ENCODE results near the gene CAAP1. TPM values are rescaled to one million over a fixed set of nuclear protein-coding genes. Genes with fewer than 3 reads are reported as not detected.
A peak's percentile ranks its signal among the peaks of the same experiment; 100 is the strongest.

CAAP1 gene, protein sequence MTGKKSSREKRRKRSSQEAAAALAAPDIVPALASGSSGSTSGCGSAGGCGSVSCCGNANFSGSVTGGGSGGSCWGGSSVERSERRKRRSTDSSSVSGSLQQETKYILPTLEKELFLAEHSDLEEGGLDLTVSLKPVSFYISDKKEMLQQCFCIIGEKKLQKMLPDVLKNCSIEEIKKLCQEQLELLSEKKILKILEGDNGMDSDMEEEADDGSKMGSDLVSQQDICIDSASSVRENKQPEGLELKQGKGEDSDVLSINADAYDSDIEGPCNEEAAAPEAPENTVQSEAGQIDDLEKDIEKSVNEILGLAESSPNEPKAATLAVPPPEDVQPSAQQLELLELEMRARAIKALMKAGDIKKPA
- total RNA-seq = 10 to 100 TPM; 10.5 to 21.7 TPM

DNA sequence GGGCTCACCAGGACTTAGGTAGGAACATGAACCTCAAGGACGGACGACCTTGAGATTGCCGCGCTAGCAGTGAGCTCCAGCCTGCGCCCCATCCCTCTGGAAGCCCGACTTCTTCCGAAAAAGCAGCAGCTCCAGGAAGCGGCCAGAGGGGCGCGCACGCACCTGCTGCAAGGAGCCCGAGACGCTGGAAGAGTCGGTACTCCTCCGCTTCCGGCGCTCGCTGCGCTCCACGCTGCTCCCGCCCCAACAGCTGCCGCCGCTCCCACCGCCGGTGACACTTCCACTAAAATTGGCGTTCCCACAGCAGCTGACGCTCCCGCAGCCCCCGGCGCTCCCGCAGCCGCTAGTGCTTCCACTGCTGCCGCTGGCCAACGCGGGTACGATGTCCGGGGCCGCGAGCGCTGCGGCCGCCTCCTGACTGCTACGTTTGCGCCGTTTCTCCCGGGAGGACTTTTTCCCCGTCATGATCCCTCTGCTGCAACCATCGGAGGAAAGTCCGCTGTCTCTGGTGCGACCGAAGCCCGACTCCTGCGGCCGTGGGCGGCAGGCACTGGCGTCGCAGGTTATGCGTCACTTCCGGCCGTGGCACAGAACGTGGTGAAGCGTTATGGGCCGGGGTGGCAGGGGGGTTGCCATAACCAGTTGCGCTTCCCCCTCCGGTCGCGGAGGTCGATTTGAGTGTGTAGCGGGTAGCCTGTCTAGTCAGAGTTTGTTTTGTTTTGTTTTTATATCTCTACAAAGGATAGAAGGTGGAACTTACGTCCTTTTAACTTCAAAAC lies at the start of gene CAAP1:
CAAP1 (minus strand) TSS at position 552 of the 779 bp plus-strand sequence; CDS start at position 465, 87 bp downstream.
- peak within 1 kb of the TSS; percentile 99 for H3K27ac Mint-ChIP-seq
- H3K36me3 Mint-ChIP-seq = peaks cover 30 to 33% of the 10 kb centered on the region in 2 donors
- ATAC-seq (peak; percentile 94 to 95), DNase-seq (ENCODE audit: low spot score in 2 of 2) (peak; percentile 87 to 89)
- H3K9me3 Mint-ChIP-seq = peaks cover 8 to 12% of the 10 kb centered on the region in 2 donors

DNA sequence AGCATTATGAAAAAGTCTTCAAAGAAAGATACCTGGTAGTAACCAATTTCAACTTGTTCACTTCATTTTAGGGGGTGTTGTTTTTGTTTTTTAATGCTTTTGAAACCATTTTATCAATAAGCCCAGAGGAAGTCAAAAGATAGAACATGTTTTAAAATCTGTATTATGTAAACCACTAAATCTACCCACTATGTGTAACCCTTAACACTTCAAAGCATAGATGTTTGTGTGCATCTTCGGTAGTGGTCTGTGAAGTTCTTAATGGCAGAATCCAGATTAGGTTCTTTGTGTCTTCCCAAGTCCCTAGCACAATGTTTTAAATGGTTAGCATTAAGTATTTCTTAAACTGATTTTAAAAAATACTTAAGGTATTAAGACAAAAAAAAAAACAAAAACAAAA lies 48.2 kb upstream of the CAAP1 start:
- ATAC-seq = peak in 1 of 2 donors; percentile 51

DNA sequence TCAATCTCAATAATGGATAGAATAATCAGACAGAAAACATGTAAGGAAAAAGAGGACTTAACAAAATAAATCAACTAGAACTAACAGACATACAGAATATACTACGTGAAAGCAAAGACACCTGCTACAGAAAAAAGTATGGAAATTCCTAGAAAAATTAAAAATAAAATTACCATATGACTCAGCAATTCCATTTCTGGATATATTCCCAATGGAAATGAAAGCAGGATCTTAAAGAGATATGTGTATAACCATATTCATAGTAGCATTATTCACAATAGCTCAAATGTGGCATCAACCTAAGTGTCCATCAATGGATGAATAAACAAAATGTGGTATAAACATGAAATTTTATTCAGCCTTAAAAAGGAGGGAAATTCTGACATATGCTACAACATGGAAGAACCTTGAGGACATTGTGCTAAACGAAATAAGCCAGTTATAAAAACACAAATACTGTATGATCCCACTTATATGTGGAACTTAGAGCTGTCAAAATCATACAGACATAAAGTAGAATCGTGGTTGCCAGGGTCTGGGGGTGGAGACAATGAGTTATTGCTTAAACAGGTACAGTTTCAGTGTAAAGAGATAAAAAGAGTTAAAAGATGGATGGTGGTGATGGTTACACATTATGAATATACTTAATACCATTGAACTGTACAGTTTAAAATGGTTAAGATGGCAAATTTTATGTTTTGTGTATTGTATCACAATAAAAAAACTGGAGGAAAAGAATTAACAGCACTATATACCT lies 47.5 kb upstream of the CAAP1 start:
- ATAC-seq (peak in 1 of 2 donors; percentile 72), DNase-seq (ENCODE audit: low spot score in 2 of 2) (no peak)
- H3K9me3 Mint-ChIP-seq = peaks cover 0 to 11% of the 10 kb centered on the region in 2 donors
- peak overlapping the region; percentile 40 to 69 for H3K27ac Mint-ChIP-seq
- peaks cover 7 to 40% of the 10 kb centered on the region in 2 donors for H3K36me3 Mint-ChIP-seq

More for the DNA sequence above, 48.2 kb upstream of the CAAP1 start:
- no peak for DNase-seq (ENCODE audit: low spot score in 2 of 2)
- Mint-ChIP-seq H3K27ac (peak overlapping the region; percentile 40 to 69), H3K36me3 (peaks cover 12 to 42% of the 10 kb centered on the region in 2 donors), H3K9me3 (peaks cover 0 to 11% of the 10 kb centered on the region in 2 donors)

DNA sequence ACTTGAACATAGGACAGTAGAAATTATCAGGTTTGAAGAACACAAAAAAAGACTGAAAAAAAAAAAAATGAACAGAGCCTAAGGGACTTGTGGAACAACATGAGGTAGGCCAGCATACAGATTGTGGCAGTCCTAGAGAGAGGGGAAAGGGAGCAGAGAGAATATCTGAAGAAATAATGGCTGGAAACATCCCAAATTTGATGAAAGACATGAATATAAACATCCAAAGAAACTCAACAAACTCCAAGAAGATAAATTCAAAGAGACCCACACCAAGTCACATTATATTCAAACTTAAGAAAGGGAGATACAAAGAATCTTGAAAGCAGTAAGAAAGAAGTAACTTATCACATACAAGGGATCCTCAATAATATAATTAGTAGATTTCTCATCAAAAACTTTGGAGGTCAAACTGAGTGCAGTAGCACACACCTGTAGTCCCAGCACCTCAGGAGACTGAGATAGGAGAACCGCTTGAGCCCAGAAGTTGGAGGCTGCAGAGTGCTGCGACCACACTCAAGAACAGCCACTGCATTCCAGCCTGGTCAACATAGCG lies 45.3 kb upstream of the CAAP1 start:
- no peak for DNase-seq (ENCODE audit: low spot score in 2 of 2)
- ATAC-seq = no peak
- Mint-ChIP-seq H3K36me3 (peaks cover 7 to 32% of the 10 kb centered on the region in 2 donors), H3K9me3 (peaks cover 0 to 11% of the 10 kb centered on the region in 2 donors), H3K27ac (no peak overlapping the region)

DNA sequence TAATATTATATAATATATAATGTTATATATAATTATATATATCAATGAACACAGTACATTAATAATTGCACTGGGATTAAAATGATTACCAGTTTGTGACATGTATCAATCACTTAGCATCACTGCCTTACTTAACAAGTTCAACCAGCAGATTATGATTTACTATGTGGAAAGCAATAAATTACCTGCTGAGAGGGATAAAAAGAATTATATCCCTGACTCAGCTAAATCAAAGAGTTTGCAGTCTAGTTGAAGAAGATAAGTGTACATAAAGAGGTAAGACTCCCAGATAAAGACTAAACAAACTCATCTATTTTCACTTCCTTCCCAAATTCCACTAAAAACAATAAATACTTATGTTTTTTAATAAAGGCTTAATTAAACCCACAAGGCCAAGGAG lies 43.2 kb upstream of the CAAP1 start:
- Mint-ChIP-seq H3K36me3 (peaks cover 7 to 25% of the 10 kb centered on the region in 2 donors), H3K27ac (no peak overlapping the region), H3K9me3 (peaks cover 0 to 11% of the 10 kb centered on the region in 2 donors)
- ATAC-seq (no peak), DNase-seq (ENCODE audit: low spot score in 2 of 2) (no peak)

DNA sequence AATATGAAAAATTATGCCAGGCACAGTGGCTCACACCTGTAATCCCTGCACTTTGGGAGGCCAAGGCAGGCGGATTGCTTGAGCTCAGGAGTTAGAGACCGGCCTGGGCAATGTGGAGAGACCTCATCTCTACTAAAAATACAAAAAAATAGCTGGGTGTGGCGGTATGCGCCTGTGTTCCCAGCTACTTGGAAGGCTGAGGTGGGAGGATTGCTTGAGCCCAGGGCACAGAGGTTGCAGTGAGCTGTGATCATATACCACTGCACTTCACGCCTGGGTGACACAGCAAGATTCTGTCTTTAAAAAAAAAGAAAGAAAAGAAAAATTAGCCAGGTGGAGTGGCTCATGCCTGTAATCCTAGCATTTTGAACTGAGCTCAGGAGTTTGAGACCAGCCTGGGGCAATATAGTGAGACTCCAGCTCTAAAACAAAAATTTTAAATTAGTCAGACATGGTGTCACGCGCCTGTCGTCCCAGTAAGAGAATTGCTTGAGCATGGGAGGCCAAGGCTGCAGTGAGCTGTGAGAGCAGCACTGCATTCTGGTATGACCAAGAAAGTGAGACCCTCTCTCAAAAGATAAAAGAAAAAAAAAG lies 36.4 kb upstream of the CAAP1 start:
- DNase-seq (ENCODE audit: low spot score in 2 of 2) (no peak), ATAC-seq (no peak)
- no peaks in the 10 kb centered on the region for H3K9me3 Mint-ChIP-seq
- H3K36me3 Mint-ChIP-seq = peaks cover 8 to 17% of the 10 kb centered on the region in 2 donors
- H3K27ac Mint-ChIP-seq = no peak overlapping the region

DNA sequence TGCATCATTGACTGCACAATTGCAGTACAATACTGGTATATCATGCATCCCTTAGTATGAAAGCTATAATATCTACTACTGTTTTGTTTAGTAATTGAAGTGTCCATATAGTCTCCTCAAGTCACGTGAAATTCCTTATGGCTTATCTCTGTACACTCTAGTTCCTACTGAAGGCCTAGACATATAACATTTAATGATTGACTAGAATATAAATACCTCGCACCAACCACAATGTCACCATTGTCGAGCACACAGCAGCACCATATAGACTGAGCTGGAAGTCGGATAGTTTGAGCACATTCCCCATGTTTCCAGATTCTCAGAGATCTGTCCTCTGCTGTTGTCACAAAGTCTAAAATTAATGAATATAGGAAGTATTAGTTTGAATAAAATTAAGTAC lies 33.0 kb upstream of the CAAP1 start:
- ATAC-seq (no peak), DNase-seq (ENCODE audit: low spot score in 2 of 2) (no peak)
- peaks cover 17 to 30% of the 10 kb centered on the region in 2 donors for H3K36me3 Mint-ChIP-seq
- H3K9me3 Mint-ChIP-seq = no peaks in the 10 kb centered on the region
- no peak overlapping the region for H3K27ac Mint-ChIP-seq

DNA sequence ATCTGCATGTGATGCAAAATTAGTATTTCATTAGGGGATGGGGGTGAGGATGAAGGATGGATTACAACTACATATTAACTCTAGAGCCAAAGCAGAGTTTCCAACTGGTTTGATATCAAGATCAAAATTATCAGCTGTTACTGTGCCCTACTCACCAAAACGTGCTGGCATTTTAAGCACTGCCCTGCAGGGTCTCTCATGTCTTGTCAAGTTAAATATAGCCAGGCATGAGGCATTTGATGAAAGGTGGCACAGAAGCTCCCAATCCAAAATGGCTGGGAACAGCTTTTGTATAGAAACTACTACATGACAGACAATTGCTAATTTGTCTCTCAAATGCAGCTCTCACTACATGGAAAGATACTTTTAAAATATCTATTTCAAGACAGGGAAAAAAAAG lies 27.1 kb upstream of the CAAP1 start:
- H3K27ac Mint-ChIP-seq = no peak overlapping the region
- DNase-seq (ENCODE audit: low spot score in 2 of 2) = no peak
- H3K9me3 Mint-ChIP-seq = no peaks in the 10 kb centered on the region
- no peak for ATAC-seq
- H3K36me3 Mint-ChIP-seq = peaks cover 25 to 31% of the 10 kb centered on the region in 2 donors

DNA sequence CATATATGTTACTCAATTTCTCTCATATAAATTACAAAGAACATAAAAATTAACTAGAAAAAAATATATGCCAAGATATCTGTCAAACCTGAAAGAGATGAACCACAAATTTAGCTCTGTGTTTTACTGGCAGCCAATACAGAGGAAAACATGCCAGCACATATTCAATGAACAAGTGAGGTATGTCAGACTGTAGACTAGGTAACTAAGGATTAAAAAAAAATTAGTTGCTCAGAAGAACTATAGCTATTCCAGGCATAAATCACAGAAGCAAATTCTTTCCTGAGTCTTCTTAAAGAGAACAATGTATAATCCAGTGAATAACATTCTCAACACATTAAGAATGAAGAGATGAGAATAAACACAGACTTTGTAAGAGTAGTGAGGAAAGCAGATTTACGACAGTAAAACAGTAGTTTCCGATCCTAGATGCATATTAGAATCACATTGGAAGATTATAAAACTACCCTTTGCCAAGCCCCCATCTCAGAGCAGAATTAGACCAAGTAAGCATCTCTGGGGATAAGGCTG lies 20.6 kb upstream of the CAAP1 start:
- Mint-ChIP-seq H3K36me3 (peaks cover 11 to 12% of the 10 kb centered on the region in 2 donors), H3K9me3 (no peaks in the 10 kb centered on the region), H3K27ac (no peak overlapping the region)
- DNase-seq (ENCODE audit: low spot score in 2 of 2) (no peak), ATAC-seq (no peak)

DNA sequence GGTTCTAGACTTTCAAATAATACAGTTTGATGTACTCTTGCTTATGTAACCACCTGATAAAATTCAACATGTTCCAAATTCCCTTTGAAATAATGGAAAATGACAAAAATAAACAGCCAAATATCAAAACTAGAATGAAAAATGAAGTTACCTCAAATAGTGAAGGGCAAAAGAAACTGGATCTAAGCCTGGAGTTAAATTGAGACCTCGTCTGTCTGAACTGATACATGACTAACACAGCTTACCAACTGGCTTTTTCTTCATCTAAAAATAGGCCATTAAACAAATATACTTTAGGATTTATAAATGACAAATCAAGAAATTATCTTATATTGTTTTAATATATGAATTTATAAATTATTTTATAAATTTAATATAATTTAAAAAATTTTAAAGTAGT lies 12.1 kb upstream of the CAAP1 start:
- no peak for DNase-seq (ENCODE audit: low spot score in 2 of 2)
- no peak overlapping the region for H3K27ac Mint-ChIP-seq
- no peaks in the 10 kb centered on the region for H3K9me3 Mint-ChIP-seq
- ATAC-seq = no peak
- H3K36me3 Mint-ChIP-seq = peaks cover 11 to 22% of the 10 kb centered on the region in 2 donors

DNA sequence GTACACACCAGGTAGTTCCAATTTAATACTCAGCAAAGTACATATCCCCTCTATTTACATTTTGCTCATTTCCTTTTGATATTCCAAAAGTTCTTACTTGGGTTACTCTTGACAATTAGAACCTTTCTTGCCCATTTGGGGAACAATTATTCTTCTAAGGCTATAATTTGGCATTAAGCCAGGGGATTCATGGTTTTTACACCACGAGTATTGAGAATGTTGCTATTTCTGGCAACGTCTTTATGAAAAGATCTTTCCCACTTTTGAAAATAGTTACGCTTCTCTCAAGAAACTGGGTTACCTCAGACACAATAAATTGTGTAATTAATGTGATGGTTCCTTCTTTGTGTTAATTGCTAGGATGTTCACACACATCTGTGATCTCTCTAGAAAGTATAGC lies 11.5 kb upstream of the CAAP1 start:
- Mint-ChIP-seq H3K9me3 (no peaks in the 10 kb centered on the region), H3K36me3 (peaks cover 11 to 22% of the 10 kb centered on the region in 2 donors), H3K27ac (no peak overlapping the region)
- ATAC-seq (no peak), DNase-seq (ENCODE audit: low spot score in 2 of 2) (no peak)

DNA sequence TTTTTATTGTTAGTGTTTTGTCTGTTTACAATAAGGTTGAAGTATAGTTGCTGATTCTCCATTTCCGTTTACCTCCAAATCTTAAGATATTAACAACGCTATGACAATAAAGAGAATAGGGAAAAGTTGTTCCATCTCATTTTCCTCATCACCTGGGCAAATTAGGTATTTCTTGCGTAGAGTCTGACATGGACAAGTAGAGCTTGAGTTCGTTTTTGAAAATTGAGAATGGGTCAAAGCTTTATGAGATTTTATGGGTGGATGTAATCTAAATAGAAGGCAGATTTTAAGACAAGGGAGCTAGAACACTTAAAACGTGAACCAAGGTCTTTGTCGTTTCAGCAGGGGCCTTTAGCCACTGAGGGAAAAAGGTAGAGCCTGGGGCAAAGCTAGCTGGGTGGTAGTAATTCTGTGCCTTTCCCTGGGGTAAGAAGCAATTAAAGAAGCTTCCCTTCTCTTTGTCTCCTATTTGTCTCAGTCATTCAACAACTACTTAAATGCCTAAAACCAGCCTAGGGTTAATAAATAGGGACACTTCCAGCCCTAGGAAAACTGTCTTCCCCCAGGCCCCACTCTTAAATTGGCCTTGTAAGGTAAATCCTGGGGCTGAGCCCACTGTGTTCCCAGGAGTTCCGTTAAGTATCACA lies 551 bp upstream of the CAAP1 start:
- peaks cover 8 to 12% of the 10 kb centered on the region in 2 donors for H3K9me3 Mint-ChIP-seq
- DNase-seq (ENCODE audit: low spot score in 2 of 2) (no peak), ATAC-seq (no peak)
- H3K36me3 Mint-ChIP-seq = peaks cover 30% of the 10 kb centered on the region in 2 donors
- peak overlapping the region; percentile 99 for H3K27ac Mint-ChIP-seq

GRCh38 chr9:26891726-26892125 lies 876 bp downstream of the CAAP1 start:
- Mint-ChIP-seq H3K9me3 (peaks cover 8 to 12% of the 10 kb centered on the region in 2 donors), H3K27ac (peak overlapping the region; percentile 99), H3K36me3 (peaks cover 30 to 33% of the 10 kb centered on the region in 2 donors)
- DNase-seq (ENCODE audit: low spot score in 2 of 2) (no peak), ATAC-seq (no peak)

DNA sequence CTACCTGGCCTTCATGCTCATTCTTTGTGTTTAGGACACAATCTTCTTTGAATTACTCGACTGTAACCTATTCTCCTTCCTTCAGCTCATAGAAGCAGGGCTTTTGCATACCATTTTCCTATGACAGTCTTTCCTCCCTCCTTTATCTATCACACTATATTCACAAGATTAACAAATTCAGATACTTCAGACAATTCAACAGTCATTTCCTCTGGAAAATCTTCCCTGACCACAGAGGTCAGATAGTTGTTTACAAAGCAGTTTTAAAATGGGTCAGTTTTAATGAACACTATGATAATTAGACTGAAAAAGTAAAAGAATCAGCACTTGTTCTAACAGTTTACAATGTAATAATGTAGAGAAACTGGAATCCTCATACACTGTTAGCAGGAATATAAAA lies 4.3 kb downstream of the CAAP1 start:
- peaks cover 28 to 35% of the 10 kb centered on the region in 2 donors for H3K36me3 Mint-ChIP-seq
- ATAC-seq (no peak), DNase-seq (ENCODE audit: low spot score in 2 of 2) (no peak)
- no peak overlapping the region for H3K27ac Mint-ChIP-seq
- peaks cover 1 to 5% of the 10 kb centered on the region in 2 donors for H3K9me3 Mint-ChIP-seq

DNA sequence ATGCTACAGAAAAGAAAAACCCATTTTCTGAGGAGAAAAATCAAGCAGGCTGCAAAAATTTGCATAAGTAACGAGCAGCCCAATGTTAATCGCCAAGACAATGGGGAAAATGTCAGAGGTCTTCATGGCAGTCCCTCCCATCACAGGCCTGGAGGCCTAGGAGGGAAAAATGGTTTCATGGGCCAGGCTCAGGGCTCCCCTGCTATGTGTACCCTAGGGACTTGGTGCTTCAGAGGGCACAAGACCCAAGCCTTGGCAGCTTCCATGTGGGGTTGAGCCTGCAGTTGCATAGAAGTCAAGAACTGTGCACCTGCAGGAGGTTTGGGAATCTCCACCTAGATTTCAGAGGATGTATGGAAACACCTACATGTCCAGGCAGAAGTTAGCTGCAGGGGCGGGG lies 10.4 kb downstream of the CAAP1 start:
- Mint-ChIP-seq H3K9me3 (peaks cover 12 to 13% of the 10 kb centered on the region in 2 donors), H3K27ac (no peak overlapping the region), H3K36me3 (peaks cover 41 to 74% of the 10 kb centered on the region in 2 donors)
- no peak for ATAC-seq
- no peak for DNase-seq (ENCODE audit: low spot score in 2 of 2)

All from activated naive CD4-positive, alpha-beta T cell treated with anti-CD3 and anti-CD28 coated beads, Interleukin-2, amount 50 U/mL, for 72 hours (primary cell).